GM12865 (cell line): Measurements from ENCODE around the gene ASTL.

Source experiments
- DNase-seq: peaks from one replicate; pipeline ENCODE4 v3.0.0; 2010; ENCODE audit warnings: low read depth
- H3K4me3 ChIP-seq: 2 replicates; pipeline ENCODE4 v1.5.1; 2011; ENCODE audit warnings: mild to moderate bottlenecking, low read depth, low read length, control low read depth
- TF ChIP-seq, protein P1 (sequence below): IDR thresholded peaks from 2 replicates; pipeline ENCODE4 v1.5.1; 2011; ENCODE audit warnings: low read length, control low read depth, low read depth, inconsistent platforms; ENCODE audit not compliant: insufficient read depth; ENCODE audit errors: missing control alignments

The ASTL gene

DNA sequence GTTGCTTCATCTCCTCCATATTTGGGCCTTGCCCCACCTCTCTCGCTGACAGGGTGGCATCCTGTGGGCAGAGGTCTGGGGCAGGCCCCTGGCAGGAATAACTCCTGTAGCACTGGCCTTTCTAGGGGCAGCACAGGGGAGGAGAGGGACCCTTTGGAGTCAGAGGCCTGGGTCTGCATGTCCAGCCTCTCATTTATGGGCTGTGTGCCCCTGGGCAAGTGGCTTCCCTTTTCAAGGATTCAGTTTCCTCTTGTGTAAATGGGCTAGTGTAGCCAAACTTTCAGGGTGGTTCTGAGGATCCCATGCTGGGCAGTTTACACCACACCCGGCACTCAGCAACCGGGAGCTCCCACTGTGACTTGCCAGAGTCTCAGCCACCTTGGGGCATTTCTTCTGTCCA is 45.4 kb downstream of the ASTL start:
- H3K4me3 ChIP-seq, result no peak overlapping the region
- DNase-seq, result no peak
- TF ChIP-seq, protein P1, sequence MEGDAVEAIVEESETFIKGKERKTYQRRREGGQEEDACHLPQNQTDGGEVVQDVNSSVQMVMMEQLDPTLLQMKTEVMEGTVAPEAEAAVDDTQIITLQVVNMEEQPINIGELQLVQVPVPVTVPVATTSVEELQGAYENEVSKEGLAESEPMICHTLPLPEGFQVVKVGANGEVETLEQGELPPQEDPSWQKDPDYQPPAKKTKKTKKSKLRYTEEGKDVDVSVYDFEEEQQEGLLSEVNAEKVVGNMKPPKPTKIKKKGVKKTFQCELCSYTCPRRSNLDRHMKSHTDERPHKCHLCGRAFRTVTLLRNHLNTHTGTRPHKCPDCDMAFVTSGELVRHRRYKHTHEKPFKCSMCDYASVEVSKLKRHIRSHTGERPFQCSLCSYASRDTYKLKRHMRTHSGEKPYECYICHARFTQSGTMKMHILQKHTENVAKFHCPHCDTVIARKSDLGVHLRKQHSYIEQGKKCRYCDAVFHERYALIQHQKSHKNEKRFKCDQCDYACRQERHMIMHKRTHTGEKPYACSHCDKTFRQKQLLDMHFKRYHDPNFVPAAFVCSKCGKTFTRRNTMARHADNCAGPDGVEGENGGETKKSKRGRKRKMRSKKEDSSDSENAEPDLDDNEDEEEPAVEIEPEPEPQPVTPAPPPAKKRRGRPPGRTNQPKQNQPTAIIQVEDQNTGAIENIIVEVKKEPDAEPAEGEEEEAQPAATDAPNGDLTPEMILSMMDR, result no peak

DNA sequence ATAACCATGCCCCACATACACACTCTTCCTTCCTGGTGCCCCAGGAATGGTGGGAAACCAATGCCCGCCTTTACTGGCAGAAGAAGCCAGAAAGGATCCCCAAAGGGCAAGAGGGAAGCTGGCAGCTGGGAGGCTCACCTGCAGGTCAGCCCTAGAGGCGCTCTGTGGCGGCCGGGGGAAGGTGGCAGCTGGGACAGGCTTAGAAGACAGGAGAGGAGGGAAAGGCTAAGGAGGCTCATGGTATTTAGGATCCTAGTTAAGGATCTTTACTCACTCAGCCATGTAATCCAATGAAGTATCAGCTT is 45.8 kb downstream of the ASTL start:
- DNase-seq, result no peak
- TF ChIP-seq, protein P1, result no peak

DNA sequence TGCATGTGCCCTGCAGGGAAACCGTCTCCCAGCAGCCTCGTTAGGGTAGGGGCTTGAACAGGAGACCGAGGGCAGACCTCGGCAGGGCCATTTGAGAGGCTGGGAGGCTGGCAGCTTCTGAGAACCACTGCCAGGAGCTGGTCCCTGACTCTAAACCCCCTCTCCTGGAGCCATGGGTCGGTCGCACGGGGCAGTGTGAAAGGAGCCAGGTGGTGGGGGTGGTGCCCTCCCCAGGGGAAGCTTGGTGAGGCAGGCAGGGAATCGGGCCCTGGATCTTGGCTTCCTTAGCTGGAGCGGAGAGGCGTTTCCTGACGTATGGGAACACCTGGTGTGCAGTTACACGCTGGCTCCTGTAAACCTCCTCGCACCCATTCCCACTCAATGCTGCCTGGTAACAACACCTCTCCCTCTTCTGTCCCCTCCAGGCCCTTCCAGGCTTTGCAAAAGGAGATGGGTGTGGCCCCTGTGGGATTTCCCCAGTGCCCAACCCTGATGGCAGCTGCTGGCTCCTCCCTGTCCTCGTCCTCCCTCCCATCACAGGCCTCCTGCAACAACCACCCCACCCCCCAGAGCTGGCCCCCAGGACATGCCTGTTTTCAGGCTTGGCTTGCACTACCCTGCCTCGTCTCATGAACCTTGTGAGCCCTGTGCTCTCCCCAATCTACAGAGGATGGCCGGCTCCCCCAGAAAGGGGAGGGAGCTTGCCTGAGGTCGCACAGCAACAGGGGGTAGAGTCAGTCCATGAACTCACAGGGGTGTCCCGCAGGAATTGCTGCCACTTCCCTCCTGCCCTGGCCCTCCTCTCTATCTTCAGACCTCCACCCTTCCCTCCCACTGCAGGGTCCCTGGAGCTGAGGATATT is 46.4 kb downstream of the ASTL start:
- TF ChIP-seq, protein P1, result no peak
- no peak overlapping the region for H3K4me3 ChIP-seq
- DNase-seq, result no peak

More for the DNA sequence above, 45.8 kb downstream of the ASTL start:
- no peak overlapping the region for H3K4me3 ChIP-seq

DNA sequence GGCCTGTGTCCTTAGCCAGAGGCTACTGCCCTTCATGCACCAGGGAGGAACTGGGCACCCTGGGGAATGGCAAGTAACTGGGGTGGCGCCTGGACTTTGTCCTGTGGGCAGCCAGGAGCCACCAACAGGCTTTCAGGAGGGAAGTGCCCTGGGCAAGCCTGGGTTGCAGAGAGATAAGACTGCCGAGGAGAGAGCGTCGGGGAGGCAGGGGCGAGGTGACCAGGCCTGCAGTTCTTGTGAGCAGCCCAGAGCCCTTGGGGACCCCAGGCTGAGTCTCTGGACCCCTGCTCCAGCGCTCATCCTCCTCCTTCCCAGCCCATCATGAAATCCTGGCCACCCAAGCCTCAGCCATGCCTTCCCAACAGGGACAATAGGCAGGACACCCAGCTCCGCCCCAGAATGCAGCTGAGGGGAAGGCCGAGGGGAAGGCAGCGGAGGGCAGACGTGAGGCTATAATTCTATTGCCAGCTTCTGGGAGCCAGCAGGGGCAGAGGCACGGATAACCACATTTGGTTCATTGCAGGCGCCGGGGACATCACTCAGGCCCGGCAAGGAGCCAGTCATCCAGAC is 47.1 kb downstream of the ASTL start:
- H3K4me3 ChIP-seq, result no peak overlapping the region
- TF ChIP-seq, protein P1, result no peak
- DNase-seq, result no peak

DNA sequence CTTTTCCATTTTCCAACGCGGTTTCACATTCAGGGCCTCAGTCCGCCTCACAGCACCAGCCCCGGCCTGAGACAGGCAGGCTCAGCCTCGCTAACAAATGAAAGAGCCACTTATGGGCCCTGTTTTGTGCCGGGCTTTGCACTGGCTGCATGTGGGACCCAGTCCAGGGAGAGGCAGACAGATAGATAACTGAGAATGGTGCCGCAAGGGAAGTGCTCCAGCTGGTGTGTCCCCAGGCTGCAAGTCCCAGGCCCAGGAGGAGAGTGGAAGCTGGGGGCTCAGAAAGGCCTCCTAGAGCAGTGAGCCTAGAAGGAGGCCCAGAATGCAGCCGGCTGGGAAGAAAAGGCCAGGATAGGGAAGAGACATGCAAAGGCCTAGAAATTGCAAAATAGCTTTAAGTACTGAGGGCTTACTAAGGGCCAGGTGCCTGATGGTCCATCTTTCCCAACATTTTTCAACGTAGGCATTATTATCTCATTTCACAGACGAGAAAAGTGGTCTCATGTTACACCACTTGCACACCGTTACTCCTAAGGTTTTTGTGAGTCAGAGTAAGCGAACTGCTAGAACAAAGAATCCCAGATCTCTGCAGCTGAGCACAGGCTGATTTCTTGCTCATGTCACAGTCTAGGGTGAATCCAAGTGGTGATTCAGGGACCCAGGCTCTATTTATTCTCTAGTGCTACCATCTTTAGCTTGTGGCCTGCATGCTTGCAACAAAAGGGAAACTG is 47.9 kb downstream of the ASTL start:
- TF ChIP-seq, protein P1, result no peak
- H3K4me3 ChIP-seq, result no peak overlapping the region
- no peak for DNase-seq

DNA sequence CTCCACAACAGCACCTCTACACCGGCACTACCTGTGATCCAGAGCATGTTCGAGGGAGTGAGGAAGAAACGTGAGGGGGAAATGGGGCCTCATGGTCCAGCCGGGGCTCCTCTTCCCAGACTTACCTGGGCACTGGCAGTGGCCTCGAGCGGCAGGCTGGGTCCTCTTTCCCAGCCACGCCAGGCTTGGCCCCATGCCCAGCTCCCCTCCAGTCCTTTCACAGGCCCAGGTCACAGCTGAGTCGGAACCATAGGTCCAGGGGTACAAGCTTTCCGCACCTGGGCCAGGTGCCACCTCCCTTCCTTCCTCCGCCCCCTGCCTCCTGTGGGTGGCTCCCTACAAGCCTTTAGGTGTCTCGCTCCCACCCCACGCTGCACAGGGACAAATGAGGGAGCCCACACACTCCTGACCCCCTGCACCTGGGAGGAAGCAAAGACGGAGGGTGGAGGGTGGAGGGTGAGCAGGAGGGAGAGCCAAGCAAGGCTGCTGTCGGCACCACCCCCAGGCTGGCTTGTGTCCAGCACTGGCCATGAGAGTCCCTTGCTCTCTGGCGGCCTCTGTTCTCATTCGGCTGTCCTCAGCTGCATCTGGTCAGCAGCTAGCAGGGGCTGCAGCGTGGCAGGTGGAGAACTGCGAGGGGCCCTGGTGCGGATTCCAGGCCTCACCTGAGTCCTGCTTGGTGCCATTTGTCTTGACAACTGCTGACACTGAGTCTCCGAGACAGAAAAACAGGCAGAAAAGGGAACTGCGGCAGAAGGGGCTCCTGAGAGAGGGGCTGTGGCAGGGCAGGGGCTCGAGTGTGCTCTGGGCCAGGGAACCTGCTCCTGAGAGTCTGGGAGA is 48.7 kb downstream of the ASTL start:
- DNase-seq, result no peak
- TF ChIP-seq, protein P1, result no peak
- H3K4me3 ChIP-seq, result no peak overlapping the region
